Hematopoietic multipotent progenitor cell treated with erythropoietin and hydrocortisone succinate and interleukin-3 and kit ligand, for 6 days (in vitro differentiated cells): ENCODE measurements around the gene SPPL2A.
A peak's percentile ranks its signal among the peaks of the same experiment; 100 is the strongest.
"Not testable (repeated sequence)": the region's sequence is repeated elsewhere in the genome, so short reads cannot be mapped to it uniquely, and the experiment has no call there.

ENCODE experiments used
- DNase-seq: peaks from one replicate; pipeline ENCODE4 v3.0.0-alpha.2; 2015

Gene SPPL2A

GRCh38 chr15:50765195-50765967 lies at the start of gene SPPL2A:
TSS of gene SPPL2A (minus strand) at chr15:50765706. CDS start at chr15:50765533, 173 bp downstream.
- DNase-seq: peak; percentile 90

- no peak for DNase-seq
Measured at GRCh38 chr15:50814634-50815033, 49.1 kb upstream of the SPPL2A start.

- DNase-seq: no peak
Measured at GRCh38 chr15:50813865-50814264, 48.4 kb upstream of the SPPL2A start.

GRCh38 chr15:50813089-50813488 lies 47.6 kb upstream of the SPPL2A start:
- no peak for DNase-seq

- not testable (repeated sequence) for DNase-seq
Measured at GRCh38 chr15:50812181-50812506, 46.6 kb upstream of the SPPL2A start.

GRCh38 chr15:50811461-50812180 lies 46.1 kb upstream of the SPPL2A start:
- not testable (repeated sequence) for DNase-seq

GRCh38 chr15:50810128-50810527 lies 44.6 kb upstream of the SPPL2A start:
- DNase-seq: no peak

GRCh38 chr15:50808728-50809127 lies 43.2 kb upstream of the SPPL2A start:
- no peak for DNase-seq

GRCh38 chr15:50803479-50804180 lies 38.1 kb upstream of the SPPL2A start:
- no peak for DNase-seq

- no peak for DNase-seq
Measured at GRCh38 chr15:50800715-50801114, 35.2 kb upstream of the SPPL2A start.

- no peak for DNase-seq
Measured at GRCh38 chr15:50798684-50799083, 33.2 kb upstream of the SPPL2A start.

GRCh38 chr15:50797926-50798325 lies 32.4 kb upstream of the SPPL2A start:
- DNase-seq: no peak

- DNase-seq: no peak
Measured at GRCh38 chr15:50791486-50791885, 26.0 kb upstream of the SPPL2A start.

- no peak for DNase-seq
Measured at GRCh38 chr15:50790778-50791453, 25.4 kb upstream of the SPPL2A start.

- no peak for DNase-seq
Measured at GRCh38 chr15:50786871-50787270, 21.4 kb upstream of the SPPL2A start.

GRCh38 chr15:50786438-50786837 lies 20.9 kb upstream of the SPPL2A start:
- DNase-seq: no peak

- DNase-seq: no peak
Measured at GRCh38 chr15:50783895-50784294, 18.4 kb upstream of the SPPL2A start.

GRCh38 chr15:50783411-50783810 lies 17.9 kb upstream of the SPPL2A start:
- no peak for DNase-seq

- no peak for DNase-seq
Measured at GRCh38 chr15:50778086-50778485, 12.6 kb upstream of the SPPL2A start.

GRCh38 chr15:50777042-50777441 lies 11.5 kb upstream of the SPPL2A start:
- no peak for DNase-seq

- DNase-seq: peak; percentile 24
Measured at GRCh38 chr15:50774450-50774849, 8.9 kb upstream of the SPPL2A start.

GRCh38 chr15:50773389-50773788 lies 7.9 kb upstream of the SPPL2A start:
- DNase-seq: no peak

- DNase-seq: no peak
Measured at GRCh38 chr15:50767332-50767861, 1.9 kb upstream of the SPPL2A start.
